Stimulated activated CD4-positive, alpha-beta T cell treated with anti-CD3 and anti-CD28 coated beads, Interleukin-12 subunit alpha, Interleukin-12 subunit beta, amount 100 ng/mL, for 4 hours (primary cell): ENCODE results near the gene ASPDH.
"Not testable (repeated sequence)": the region's sequence is repeated elsewhere in the genome, so short reads cannot be mapped to it uniquely, and the experiment has no call there.

Experiments used
- DNase-seq: peaks from one replicate; pipeline ENCODE4 v3.0.0-alpha.2; 2020

The ASPDH gene

DNA sequence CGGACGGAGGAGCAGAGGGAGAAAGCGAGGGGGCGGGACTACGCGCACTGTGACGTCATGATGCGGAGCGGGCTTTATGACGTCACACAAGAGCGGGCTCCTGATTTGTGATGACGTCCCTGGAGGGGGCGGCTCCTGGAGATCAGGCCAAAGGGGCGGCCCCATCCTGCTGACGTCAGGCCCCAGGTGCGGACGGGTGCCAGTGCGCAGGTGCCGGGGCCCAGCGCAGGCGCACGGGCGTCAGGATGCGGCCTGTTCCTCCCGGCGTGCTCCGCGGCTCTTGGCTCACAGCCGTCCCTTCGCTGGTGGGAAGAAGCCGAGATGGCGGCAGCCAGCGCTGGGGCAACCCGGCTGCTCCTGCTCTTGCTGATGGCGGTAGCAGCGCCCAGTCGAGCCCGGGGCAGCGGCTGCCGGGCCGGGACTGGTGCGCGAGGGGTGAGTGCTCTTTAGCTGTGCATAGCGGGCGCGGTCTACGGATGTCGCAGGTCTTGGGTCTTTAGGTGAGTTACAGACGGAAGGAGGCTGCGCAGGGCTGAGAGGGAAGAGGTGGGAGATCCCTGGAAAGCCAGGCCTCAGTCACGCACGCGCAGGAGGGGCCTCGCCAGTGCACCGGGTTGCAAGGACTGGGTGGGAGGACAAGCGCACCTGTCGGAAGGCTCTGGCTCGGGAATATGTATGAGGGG is 37.3 kb downstream of the ASPDH start, which contains the start of the genes EMC10 and GARIN5A:
EMC10 (plus strand) TSS at position 284 of the 683 bp plus-strand sequence; CDS start at position 322, 38 bp downstream.
GARIN5A (minus strand) TSS at position 625 of the 683 bp plus-strand sequence; CDS start at position 165, 460 bp downstream.
- peak; percentile 89 for DNase-seq

DNA sequence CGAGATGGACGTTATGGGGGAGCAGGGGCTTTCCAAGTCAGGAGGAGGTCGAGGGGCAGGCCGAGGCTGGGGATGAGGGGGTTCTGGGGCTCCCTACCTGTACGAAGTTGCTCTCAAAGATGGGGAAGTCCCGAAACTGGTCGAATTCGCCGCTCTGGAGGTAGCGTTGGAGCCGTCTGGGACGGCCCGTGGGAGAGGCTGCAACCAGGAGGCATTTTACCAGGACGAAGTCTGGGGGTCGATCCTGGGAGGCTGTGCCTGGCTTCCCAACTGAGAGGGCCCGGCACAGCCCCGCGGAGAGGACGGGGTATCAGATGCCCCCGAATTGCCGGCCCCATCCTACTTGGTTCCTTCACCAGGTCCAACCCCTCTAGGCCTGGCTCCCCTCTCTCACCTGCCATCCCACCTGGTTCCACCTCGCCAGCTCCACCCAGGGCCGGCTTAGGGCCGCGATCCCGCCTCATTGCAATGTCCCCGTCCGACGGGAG is 37.9 kb downstream of the ASPDH start:
- DNase-seq, result no peak

DNA sequence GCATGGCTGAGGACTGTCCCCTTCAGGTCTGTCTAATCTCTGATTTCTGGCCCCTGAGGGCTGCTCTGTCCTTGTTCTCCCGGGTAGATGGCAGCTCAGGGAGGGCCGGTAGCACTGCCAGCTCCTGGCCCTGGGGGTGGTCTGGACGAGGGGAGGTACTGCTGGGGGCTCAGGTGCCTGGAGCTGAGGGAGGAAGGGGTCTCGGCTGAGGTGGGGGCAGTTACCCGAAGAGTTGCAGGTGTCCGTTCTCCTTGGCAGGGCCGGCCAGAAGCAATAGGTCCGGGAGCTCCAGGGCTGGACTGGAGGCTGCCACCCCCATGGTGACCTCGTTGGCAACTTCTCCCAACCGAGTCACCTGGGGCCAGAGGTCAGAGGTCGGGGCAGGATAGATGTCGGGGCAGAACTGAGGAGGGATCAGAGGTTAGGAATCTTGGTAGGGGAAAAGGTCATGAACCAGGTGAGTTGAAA is 38.6 kb downstream of the ASPDH start:
- DNase-seq, result no peak

DNA sequence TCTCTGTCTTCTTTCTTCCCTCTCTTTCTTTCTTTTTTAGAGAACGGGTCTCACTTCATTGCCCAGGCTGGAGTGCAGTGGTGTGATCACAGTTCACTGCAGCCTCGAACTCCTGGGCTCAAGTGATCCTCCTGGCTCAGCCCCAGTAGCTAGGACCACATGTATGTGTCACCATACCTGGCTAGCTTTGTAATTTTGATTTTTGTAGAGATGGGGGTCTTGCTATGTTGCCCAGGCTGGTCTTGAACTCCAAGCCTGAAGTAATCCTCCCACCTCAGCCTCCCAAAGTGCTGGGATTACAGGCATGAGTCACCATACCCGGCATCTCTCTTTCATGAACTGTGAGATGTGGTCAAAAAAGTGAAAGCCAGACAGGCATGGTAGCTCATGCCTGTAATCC is 40.4 kb downstream of the ASPDH start:
- not testable (repeated sequence) for DNase-seq

DNA sequence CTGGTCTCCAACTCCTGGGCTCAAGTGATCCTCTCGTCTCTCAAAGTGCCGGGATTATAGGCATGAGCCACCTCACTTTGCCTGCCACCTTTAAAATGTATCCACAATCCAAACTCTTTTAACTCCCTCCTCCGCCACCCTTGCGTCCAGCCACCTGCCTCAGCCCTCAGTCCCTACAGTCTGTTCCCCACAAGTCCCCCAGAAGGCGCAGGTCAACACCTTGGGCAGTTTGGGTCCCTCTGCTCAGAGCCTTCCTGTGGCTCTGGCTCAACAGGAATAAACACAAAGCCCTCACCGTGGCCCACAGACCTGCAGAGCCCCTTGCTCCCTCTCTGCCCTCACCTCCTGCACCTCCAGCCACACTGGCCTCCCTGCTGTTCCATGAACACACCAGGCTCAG is 44.9 kb downstream of the ASPDH start:
- no peak for DNase-seq

DNA sequence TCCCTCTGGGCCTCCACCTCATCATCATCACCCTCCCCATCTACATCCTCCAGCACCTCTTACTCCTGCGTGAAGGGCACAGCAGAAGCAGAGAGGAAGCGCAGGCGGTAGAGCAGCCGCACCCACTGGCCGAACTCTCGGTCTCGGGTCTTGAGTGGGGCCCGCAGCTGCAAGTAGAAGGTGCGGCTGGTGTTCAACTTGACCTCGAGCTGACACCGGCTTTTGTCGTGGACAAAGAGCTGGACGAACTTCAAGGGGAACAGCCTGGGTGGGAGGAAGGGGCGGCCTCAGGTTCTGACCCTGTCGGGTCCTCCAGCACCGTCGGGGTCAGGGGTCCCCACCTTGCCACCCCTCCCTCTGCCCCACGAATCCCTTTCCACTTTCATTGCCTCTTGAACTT is 46.1 kb downstream of the ASPDH start:
- DNase-seq, result no peak

DNA sequence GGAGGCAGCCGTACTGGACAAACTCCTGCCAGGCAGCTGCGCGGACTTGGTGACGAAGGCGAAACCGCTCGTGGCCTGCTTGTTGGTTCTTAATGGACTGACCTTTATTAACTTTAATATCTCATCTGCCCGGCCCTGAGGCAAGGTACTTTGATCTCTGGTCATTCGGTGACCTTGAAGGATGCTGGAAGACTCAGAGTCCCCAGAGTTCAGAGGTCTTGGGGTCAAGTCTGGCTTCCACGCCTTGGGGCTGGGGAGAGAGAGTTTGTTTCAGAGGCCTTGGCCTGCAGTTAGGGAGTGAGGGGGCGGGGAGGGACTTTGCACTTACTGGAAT is 47.0 kb downstream of the ASPDH start:
- DNase-seq, result no peak

DNA sequence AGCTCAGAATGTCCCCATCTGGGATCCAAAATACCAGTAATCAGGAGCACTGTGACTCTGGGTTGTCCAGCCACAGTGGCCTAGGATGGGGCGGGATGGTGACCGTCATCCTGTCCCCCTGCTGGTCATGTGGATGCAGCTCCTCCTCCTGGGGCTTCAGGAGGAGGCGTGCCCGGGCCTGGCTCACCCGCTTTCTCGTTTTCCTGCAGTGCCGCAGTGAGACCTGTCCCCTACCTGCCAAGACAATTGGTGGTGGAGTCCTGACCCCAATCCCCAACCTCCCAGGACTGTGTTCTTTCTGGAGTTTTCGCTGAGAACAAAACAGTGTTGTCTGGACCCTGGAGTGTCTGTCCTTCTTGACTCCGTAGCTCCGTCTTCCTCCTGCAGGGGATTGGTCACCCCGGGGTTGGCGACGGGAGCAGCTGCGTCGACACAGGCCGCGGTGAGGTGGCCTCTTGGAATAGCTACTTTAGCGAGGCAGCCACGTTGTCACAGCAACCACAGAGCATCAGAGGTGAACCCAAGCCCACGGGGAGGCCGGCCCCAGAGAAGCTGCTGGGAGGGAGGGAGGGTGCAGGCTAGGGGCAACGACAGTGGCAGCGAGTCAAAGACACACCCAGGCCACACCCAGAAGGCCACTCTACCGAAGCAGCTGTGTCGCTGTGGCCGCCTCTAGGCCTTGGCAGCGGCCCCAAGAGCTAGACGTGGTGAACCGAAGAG is 47.6 kb downstream of the ASPDH start:
- no peak for DNase-seq

DNA sequence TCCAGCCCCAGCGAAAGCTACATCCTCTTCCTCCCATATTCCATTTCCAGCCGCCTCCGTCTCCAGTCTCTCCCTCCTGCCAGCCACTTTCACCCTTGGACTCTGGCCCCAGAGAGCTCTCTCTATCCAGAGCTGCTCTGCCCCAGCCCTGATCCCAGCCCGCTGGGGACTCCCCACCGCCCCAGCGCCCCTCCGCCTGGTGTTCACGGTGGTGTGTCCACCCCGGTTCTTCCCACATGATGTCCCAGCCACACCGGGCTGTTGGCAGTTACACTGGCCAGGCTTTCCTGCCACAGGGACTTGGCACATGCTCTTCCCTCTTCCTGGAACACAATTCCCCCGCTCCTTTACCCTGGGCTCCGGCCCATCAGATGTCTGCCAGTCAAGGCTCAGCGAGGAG is 48.7 kb downstream of the ASPDH start:
- DNase-seq, result no peak

DNA sequence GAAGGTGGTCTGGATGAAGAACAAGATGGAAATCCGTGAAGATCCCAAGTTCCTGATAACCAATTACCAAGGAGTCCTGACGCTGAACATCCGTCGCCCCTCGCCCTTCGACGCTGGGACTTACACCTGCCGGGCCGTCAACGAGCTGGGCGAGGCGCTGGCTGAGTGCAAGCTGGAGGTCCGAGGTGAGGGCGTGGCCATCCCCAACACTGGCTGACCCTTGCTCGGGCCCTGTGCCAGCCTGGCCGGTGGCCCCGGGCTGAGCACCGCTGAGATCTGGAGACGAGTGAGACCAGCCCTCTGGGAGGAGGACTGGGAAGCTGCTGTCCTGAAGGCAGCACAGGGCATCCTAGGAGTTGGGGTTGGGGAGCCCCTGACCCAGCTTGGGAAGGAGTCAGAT is 49.4 kb downstream of the ASPDH start:
- DNase-seq, result no peak

DNA sequence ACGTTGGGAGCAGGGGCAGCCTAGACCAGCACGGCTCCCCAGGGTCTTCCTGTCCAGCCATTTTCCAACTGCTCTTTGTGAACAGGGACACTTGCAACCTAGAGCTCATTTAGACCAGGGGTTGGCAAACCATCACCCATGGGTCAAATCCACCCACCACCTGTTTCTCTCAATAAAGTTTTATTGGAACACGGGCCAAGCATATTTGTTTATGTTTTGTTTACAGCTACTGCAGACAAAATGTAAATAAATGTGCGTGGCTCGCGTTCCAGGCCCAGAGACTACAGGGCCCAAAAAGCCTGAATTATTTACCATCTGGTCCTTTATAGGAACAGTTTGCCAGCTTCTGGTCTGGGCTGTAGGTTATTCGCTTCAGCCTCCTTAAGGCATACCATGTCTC is 50.7 kb downstream of the ASPDH start:
- DNase-seq, result no peak
